Ishikawa (cell line): ENCODE data around the gene ZNF319.

Experiments used
- CEBPB ChIP-seq: IDR thresholded peaks from 2 replicates; pipeline ENCODE4 v1.6.1; 2012
- CREB1 ChIP-seq: IDR thresholded peaks from 2 replicates; pipeline ENCODE4 v1.6.1; 2012; ENCODE audit warnings: low read depth
- EGR1 ChIP-seq: IDR thresholded peaks from 2 replicates; pipeline ENCODE4 v1.6.1; 2012
- EP300 ChIP-seq: IDR thresholded peaks from 2 replicates; pipeline ENCODE4 v1.6.1; 2012; ENCODE audit warnings: borderline replicate concordance
- FOXM1 ChIP-seq: IDR thresholded peaks from 2 replicates; pipeline ENCODE4 v1.6.1; 2012; ENCODE audit warnings: low read depth, borderline replicate concordance
- NFIC ChIP-seq: IDR thresholded peaks from 2 replicates; pipeline ENCODE4 v1.6.1; 2012
- RAD21 ChIP-seq: IDR thresholded peaks from 2 replicates; pipeline ENCODE4 v1.6.1; 2012; ENCODE audit warnings: low read depth
- TAF1 ChIP-seq: IDR thresholded peaks from 2 replicates; pipeline ENCODE4 v1.6.1; 2012; ENCODE audit warnings: low read depth, mild to moderate bottlenecking
- TCF12 ChIP-seq: IDR thresholded peaks from 2 replicates; pipeline ENCODE4 v1.6.1; 2012; ENCODE audit warnings: low read depth
- TEAD4 ChIP-seq: IDR thresholded peaks from 2 replicates; pipeline ENCODE4 v1.6.1; 2012
- YY1 ChIP-seq: IDR thresholded peaks from 2 replicates; pipeline ENCODE4 v1.6.1; 2012; ENCODE audit warnings: low read depth
- ZBTB7A ChIP-seq: IDR thresholded peaks from 2 replicates; pipeline ENCODE4 v1.6.1; 2012; ENCODE audit warnings: low read depth
- TF ChIP-seq, protein P1 (sequence below): IDR thresholded peaks from 2 replicates; pipeline ENCODE4 v1.6.1; 2012
- TF ChIP-seq, protein P2 (sequence below): IDR thresholded peaks from 2 replicates; pipeline ENCODE4 v1.6.1; 2012
- TF ChIP-seq, protein P3 (sequence below): IDR thresholded peaks from 2 replicates; pipeline ENCODE4 v1.6.1; 2012; ENCODE audit warnings: low read depth, mild to moderate bottlenecking

Gene ZNF319

DNA sequence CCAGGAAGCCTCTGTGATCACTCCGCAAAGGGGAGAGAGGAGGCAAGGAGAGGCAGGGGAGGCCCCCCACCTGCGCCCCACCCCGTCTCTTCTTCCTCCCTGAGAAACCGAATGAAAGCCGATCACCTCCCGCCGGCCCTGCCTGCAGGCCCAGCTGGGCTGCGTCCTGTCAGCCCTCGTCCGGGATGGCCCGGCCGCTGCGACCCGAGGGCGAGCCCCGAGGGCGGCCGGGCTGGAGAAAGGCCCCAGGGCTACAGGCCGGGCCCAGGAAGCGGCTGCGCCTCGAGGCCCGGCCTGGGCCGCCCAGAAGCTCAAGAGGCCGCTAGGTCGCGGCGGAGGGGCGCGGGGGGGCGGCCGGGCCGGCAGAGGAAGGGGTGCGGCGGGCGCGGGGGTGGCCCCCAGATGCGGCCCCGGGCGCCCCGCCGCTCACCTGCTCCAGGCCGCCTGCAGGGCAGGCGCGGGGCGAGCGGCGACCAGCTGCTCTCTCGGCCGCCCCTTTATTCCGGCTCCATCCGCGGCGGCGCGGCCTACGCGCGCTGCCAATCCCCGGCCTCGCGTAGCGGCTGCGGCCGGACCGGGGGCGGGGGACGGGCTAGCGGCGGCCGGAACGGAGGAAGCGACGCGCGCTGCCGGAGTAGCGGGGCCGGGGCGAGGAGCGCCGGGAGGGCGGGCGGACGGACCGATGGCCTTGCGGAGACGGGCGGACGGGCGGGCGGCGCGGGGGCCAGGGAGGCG is at the start of gene ZNF319:
ZNF319 (minus strand) TSS at position 702 of the 735 bp plus-strand sequence. CDS start 2,407 bp downstream, outside the sequence.
- TF ChIP-seq, protein P1, sequence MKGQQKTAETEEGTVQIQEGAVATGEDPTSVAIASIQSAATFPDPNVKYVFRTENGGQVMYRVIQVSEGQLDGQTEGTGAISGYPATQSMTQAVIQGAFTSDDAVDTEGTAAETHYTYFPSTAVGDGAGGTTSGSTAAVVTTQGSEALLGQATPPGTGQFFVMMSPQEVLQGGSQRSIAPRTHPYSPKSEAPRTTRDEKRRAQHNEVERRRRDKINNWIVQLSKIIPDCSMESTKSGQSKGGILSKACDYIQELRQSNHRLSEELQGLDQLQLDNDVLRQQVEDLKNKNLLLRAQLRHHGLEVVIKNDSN = no peak
- TF ChIP-seq ZBTB7A = no peak
- no peak; the same call in 1 of the 2 replicates for TF ChIP-seq TAF1
- TF ChIP-seq EP300 = no peak
- TF ChIP-seq EGR1 = no peak
- TF ChIP-seq, protein P2, sequence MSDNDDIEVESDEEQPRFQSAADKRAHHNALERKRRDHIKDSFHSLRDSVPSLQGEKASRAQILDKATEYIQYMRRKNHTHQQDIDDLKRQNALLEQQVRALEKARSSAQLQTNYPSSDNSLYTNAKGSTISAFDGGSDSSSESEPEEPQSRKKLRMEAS = no peak
- TF ChIP-seq RAD21 = no peak
- TF ChIP-seq FOXM1 = no peak
- TF ChIP-seq, protein P3, sequence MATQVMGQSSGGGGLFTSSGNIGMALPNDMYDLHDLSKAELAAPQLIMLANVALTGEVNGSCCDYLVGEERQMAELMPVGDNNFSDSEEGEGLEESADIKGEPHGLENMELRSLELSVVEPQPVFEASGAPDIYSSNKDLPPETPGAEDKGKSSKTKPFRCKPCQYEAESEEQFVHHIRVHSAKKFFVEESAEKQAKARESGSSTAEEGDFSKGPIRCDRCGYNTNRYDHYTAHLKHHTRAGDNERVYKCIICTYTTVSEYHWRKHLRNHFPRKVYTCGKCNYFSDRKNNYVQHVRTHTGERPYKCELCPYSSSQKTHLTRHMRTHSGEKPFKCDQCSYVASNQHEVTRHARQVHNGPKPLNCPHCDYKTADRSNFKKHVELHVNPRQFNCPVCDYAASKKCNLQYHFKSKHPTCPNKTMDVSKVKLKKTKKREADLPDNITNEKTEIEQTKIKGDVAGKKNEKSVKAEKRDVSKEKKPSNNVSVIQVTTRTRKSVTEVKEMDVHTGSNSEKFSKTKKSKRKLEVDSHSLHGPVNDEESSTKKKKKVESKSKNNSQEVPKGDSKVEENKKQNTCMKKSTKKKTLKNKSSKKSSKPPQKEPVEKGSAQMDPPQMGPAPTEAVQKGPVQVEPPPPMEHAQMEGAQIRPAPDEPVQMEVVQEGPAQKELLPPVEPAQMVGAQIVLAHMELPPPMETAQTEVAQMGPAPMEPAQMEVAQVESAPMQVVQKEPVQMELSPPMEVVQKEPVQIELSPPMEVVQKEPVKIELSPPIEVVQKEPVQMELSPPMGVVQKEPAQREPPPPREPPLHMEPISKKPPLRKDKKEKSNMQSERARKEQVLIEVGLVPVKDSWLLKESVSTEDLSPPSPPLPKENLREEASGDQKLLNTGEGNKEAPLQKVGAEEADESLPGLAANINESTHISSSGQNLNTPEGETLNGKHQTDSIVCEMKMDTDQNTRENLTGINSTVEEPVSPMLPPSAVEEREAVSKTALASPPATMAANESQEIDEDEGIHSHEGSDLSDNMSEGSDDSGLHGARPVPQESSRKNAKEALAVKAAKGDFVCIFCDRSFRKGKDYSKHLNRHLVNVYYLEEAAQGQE = no peak

DNA sequence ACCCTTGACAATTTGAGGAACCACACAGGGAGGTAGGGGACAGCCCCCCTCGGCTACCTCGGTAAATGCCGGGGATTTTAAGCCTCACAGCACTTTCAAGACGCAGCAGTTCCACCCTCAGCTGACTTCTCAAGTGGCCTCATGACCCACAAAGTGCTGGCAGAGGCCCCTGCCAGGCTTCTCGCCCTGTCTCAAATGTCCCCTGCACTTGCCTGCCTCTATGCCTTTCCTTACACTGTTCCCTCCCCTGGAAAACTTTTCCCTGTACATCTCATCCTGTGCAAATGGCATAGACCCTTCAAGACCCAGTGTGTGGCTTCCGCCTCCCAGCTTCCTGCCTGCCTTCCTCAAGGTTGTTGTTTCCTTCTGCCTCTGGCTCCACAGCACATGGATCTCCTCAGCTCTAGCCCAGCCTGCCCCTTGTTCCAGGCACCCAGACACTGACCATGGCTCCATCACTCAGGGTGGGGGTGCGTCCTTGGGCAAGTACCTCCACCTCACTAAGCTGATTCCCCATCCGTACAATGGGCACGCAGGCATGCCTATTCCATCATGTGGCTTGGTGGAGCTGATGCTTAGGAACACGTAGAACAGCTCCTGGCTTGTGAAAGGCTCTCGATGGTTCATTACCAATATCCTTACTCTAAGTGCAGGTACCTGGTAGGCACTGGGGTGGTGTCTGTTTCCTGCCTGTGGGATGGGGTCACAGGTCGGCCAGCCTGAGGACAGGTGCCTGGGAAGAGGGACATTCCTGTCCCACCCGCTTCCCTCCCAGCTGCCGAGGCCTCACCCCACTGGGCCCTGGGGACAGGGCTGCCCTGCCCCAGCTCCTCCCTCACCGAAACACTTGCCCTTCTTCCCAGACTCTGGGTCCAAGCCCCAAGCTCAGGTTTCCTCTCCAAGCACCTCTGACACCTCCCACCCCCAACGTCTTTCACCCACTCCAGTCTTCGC is 49.0 kb upstream of the ZNF319 start:
- TF ChIP-seq YY1 = no peak
- TF ChIP-seq, protein P2 = no peak
- TF ChIP-seq TEAD4 = no peak
- TF ChIP-seq, protein P1 = no peak
- TF ChIP-seq ZBTB7A = no peak
- no peak for TF ChIP-seq TAF1
- TF ChIP-seq CEBPB = no peak
- TF ChIP-seq TCF12 = no peak
- TF ChIP-seq RAD21 = no peak
- TF ChIP-seq EP300 = no peak
- no peak for TF ChIP-seq EGR1
- no peak for TF ChIP-seq CREB1
- TF ChIP-seq, protein P3 = no peak
- TF ChIP-seq NFIC = no peak
- TF ChIP-seq FOXM1 = no peak

DNA sequence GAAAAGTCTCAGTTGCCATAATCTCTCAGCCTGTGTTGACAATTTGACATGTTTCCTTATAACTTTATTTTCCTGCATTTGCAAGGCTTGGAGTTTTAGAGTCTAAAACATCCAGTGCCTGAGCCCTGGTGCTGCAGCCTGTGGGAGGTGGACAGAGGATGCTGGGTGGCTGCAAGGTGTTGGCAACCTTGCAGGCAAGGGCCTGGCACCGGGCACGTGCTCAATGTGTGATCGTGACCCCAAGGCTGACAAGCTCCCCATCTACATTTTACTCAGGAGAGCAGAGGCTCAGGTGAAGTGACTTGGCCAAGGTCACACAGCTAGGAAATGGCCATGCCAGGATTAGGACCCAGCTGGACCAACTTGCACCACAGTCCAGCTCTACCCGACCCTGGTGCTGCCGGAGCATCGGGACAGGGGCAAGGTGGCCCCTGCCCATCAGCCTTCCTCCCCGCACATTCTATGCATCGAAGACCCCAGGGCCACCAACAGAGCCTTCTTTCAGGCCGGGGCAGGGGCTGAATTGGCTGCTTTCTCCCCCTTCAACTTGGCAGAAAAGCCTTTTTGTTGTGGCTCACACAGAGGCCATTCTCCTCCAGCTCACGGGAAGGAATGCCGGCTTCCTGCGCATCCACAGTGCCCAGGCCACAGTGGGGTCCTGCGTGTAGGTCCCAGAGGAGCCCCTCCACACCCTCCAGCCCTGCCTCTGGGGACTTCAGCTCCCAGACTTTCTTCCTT is 48.2 kb upstream of the ZNF319 start:
- TF ChIP-seq NFIC (no peak), TCF12 (no peak), ZBTB7A (no peak), YY1 (no peak), TAF1 (no peak), CEBPB (no peak), FOXM1 (no peak), TEAD4 (no peak), CREB1 (no peak)
- TF ChIP-seq, protein P3 = no peak
- TF ChIP-seq, protein P1 = no peak
